Measurements from ENCODE around the gene PCNX1.

Gene PCNX1

GRCh38 chr14:71022939-71023338 is 115.7 kb downstream of the PCNX1 start:
- DNase-seq (ENCODE audit: low read depth), result no peak
- TF ChIP-seq, protein P1, sequence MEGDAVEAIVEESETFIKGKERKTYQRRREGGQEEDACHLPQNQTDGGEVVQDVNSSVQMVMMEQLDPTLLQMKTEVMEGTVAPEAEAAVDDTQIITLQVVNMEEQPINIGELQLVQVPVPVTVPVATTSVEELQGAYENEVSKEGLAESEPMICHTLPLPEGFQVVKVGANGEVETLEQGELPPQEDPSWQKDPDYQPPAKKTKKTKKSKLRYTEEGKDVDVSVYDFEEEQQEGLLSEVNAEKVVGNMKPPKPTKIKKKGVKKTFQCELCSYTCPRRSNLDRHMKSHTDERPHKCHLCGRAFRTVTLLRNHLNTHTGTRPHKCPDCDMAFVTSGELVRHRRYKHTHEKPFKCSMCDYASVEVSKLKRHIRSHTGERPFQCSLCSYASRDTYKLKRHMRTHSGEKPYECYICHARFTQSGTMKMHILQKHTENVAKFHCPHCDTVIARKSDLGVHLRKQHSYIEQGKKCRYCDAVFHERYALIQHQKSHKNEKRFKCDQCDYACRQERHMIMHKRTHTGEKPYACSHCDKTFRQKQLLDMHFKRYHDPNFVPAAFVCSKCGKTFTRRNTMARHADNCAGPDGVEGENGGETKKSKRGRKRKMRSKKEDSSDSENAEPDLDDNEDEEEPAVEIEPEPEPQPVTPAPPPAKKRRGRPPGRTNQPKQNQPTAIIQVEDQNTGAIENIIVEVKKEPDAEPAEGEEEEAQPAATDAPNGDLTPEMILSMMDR (IDR thresholded peaks at IDR 0.05; ENCODE audit: control insufficient read depth, extremely low read depth, insufficient read depth), result no peak
- no peak overlapping the region for H3K4me3 ChIP-seq (ENCODE audit: low read depth, low read length)

DNA sequence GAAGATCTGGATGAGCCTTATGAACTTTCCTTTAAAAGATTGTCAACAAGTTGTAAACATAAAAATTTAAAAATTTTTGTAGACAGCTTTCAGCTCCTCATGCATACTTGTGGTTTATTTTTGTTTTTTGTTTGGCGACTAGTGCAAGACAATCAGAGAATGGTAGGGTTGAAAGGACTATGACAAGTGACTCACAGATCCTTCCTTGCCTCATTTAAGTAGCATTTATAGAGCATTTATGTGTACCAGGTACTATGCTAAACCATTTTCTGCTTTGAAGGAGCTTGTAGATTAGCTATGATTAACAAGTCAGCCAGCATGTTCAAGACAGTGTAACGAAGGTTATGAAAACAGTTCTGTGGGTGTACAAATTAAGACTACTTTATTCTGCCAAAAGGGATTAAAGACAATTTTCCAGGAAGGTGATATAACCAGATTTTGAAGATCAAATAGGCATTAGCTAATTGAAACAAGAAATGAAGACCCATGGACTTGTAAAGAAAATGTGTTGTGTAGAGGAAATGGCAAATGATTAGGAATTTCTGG is 122.0 kb downstream of the PCNX1 start:
- DNase-seq (ENCODE audit: low read depth), result no peak
- H3K4me3 ChIP-seq (ENCODE audit: low read depth, low read length), result no peak overlapping the region
- TF ChIP-seq, protein P1 (IDR thresholded peaks at IDR 0.05; ENCODE audit: control insufficient read depth, extremely low read depth, insufficient read depth), result no peak

DNA sequence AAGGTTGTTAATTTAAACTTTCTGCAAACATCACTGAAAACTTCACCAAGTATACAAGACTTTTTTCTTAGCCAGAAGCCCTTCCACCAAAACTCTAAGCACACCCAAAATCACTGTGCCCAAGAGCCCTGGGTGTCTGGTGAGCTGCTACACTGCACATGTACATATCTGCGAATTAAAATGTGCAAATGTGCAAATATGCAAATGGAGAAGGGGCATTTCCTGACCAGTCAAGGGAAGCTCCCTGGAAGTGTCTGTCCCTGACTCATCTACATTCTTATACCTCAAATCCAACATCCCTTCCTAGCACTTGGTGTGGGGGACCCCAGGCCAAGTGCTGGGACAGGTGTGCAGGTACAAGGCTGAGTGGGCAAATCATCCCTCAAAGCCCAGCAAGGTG is 123.7 kb downstream of the PCNX1 start:
- TF ChIP-seq, protein P1 (IDR thresholded peaks at IDR 0.05; ENCODE audit: control insufficient read depth, extremely low read depth, insufficient read depth), result no peak
- DNase-seq (ENCODE audit: low read depth), result no peak

GRCh38 chr14:71036433-71036832 is 129.2 kb downstream of the PCNX1 start:
- no peak overlapping the region; the same call in 1 of the 2 replicates for H3K4me3 ChIP-seq (ENCODE audit: low read depth, low read length)
- TF ChIP-seq, protein P1 (IDR thresholded peaks at IDR 0.05; ENCODE audit: control insufficient read depth, extremely low read depth, insufficient read depth), result no peak
- peak; percentile 84 for DNase-seq (ENCODE audit: low read depth)

More for the DNA sequence above, 123.7 kb downstream of the PCNX1 start:
- H3K4me3 ChIP-seq (ENCODE audit: low read depth, low read length), result no peak overlapping the region

DNA sequence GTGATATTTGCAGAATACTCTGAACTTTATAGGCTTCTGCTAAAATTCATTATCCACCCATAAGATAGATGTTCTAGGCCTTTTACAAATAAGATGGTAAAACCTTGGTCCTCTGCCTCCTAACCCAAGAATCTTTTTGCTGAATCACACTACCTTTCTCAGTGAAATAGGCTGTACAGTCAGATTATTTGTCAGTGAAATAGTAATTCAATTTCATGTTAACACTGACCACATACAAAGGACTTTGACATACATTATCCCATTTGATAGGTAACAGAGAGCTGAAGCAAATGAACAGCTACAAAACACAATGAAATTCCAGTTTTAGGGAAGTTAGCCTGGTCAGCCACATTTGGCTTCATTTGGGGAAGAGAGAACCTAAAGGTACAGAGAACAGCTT is 141.1 kb downstream of the PCNX1 start:
- H3K4me3 ChIP-seq (ENCODE audit: low read depth, low read length), result no peak overlapping the region
- no peak for DNase-seq (ENCODE audit: low read depth)
- TF ChIP-seq, protein P1 (IDR thresholded peaks at IDR 0.05; ENCODE audit: control insufficient read depth, extremely low read depth, insufficient read depth), result no peak

DNA sequence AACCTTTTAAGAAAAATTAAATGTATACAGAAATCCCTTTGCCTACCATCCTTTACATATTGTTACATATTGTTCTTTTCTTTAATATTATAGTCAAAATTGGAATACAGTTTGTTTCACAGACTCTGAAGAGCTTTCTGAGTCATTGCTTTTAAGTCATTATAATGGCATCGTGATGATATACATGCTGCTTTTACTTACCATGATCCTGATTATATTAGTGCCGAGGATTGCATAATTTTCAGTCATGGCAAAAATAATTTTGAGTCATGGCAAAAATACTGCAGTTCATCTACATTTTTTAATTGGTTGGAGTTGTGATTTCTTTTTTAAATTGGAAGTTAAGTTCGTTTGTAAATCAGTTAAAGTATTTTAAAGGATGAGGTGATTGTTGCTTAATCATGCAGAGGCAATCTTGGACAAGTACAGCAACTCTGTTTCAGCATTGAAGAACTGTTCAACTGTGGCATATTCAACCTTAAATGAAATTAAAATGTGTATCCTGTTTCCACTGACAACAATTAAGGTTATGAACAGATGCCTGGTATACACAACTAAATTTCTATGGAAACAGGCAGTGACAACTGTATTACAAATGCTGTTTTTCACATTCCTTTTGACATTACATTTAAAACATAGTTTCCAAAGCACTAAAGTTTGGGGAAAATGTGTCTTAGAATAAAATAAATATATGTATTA is 142.3 kb downstream of the PCNX1 start:
- TF ChIP-seq, protein P1 (IDR thresholded peaks at IDR 0.05; ENCODE audit: control insufficient read depth, extremely low read depth, insufficient read depth), result no peak
- H3K4me3 ChIP-seq (ENCODE audit: low read depth, low read length), result no peak overlapping the region
- no peak for DNase-seq (ENCODE audit: low read depth)
